Activated CD8-positive, alpha-beta memory T cell treated with anti-CD3 and anti-CD28 coated beads for 1 hour (primary cell): ENCODE data around the gene FRRS1L.

Experiments used
- DNase-seq, 2 donors: peaks; one replicate each; pipeline ENCODE4 v3.0.0-alpha.2; 2020; ENCODE audit warnings: low read depth in 1 of 2; ENCODE audit errors: extremely low read depth in 1 of 2

FRRS1L gene

DNA sequence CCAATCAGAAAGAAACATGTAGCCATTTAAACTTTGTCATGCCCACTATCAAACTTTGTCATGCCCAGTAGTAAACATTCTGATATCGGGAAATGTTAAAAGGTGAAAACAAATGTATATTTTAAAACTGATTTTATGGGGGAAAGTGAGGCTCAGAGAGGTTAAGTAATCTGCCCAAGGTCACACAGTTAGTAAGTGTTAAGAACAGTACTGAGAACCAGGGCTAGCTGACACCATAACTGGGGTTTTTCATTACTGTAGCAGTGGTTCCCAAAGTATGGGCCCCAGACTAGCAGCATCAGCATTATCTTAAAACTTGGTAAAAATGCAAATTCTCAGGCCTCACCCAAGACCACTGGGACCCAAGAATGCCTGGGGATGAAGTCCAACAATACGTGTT lies 9.9 kb upstream of the FRRS1L start:
- DNase-seq, result no peak

DNA sequence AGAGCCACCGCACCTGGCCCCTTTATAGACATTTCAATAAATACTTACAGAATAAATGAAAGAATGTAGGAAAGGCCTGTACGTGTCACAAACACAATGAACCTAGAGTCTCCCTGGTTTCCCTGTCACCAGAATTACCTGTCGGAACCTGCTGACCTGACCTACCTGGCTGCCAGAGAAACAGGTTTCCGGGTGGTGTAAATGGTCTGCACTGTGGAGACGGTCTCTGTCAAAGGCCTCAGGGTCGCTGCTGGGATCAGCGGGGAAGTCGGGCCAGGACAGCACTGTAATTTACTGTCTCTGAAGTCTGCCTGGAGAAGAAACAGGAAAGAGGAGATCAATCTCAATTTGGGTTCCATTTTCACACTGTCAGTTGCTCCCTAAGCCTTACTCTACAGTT lies 9.3 kb upstream of the FRRS1L start:
- DNase-seq, result no peak

DNA sequence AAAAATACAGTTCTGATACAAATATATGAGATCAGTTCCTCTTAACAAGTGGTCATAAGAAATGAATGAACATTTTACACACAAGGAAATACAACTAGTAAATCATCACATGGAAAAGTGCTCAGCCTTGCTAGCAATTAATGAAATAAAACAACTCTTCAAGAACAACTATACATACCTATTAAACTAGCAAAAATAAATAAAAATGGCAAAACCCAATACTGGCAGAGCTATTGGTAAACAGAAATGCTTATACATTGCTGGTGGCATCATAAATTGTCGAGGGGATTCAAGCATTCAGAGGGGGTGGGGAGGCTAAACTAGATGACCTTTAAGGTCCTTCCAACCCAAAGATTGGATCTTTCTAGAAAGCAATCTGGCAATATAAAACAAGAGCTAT lies 5.9 kb upstream of the FRRS1L start:
- no peak for DNase-seq

DNA sequence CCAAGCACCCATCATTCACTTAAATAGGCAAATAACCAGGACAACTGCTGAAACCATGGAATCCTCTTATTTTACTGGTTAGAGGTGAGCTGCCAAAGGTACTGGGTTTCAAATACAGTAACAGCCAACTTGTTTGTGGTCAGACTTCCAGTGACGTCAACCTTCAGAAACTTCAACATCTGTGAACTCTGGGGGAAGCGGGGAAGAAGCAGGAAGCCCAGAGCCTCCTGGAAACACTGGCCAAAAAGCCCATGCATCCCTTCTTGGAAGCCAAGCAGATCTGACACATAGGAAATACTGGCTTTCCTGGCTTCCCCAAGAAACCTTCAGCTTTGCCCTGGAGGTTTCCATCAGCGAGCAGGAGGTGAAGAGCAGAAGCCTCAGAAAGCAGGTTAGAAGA lies 4.9 kb upstream of the FRRS1L start:
- DNase-seq, result no peak

DNA sequence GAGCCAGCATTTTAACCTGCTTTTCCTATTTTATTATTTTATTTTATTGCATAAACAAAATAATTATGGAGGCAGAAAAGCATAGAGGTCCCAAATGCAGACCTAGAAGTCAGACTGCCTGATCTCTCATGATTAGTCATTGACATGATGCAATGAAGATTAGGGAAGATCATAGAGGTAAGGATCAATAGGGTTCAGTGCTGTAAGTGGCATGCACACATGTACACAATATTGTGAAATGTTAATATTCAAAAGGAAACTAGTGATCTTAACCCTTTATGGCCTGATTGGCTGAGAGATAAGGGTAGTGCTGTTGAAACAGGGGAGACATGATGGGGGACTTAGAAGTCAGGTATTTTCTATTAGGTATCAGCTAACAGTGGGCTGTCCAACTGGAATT lies 1.1 kb upstream of the FRRS1L start:
- no peak for DNase-seq

DNA sequence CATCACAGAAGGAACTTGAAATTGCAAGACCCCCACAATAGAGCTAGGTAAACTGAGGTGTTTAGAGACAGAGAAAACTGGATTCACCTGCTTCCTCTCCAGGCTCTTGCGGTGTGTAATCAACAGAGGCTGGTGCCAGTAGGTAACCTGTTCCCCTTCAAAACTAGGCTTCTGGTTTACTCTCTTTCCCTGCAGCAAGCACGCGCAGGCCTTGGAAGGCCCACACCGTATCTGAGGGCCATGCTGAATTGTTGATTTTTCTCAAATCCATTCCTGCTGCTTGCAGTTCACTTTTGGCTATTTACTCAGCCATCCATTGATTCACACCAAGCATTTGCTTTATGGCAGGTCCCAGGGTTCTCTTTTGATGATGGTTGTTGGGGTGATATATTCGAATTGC lies 667 bp upstream of the FRRS1L start:
- no peak for DNase-seq

DNA sequence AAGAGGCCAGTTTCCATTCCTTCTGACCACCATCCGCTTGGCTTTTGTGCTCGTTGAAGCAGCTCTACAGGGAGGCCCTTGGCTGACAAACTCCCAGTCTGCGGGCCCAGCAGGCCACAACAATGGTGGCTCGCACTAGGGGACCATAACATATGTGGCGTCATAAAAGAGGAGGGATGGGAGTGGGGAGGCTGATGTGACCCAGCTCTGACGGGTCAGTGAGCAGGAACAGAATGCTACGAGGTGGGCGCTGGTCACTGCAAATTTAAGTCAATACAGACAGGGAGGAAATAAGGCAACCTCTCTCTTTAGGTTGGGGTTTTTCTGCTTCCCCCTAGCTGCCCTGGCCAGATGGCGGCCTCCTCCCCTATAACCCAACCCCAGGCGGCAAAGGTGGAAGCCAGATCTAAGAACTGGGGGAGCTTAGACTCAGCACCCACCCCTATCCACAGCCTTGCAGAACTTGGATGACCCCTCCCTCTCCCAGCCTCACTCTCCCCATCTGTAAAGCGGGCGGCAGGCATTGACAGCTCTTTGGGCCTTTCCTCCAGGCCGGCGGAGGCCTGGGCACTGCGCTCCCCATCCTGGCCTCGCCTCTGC lies 778 bp downstream of the FRRS1L start:
- no peak for DNase-seq

DNA sequence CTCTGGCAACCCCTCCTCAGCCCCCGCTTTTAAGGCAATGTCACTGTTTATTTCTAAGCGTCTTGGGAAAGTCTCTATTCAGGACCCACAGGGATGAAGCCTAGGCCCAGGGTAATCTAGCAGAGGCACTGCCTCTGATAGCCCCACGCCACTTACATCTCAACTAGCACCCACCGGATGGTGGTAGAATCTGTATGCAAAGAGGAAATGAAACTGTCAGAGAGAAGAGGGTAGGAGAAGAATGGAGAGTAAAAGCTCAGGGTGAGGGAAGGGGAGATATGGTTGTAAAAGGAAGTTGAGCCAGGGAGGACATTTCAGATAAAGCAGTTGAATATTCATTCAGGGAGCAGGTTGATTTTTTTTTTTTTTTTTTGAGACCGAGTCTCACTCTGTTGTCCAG lies 3.0 kb downstream of the FRRS1L start:
- DNase-seq, result no peak

DNA sequence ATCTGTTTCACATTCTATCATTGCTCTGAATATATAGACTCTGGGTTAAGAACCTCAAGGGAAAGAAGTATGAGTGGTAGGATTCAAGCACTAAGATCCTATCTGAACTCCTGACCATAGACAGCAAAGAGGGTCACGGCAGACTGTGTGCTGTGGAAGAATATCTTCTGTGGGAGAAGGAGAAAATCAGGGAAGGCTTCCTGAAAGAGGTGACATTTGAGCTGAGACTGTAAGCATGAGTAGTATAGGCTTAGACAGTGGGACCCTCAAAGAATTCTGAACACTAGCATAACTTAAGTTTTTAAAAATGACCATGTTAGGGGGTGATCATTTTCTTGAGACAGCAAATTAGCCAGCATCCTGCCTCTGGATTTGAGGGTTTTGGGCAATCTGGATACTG lies 3.9 kb downstream of the FRRS1L start:
- no peak for DNase-seq

DNA sequence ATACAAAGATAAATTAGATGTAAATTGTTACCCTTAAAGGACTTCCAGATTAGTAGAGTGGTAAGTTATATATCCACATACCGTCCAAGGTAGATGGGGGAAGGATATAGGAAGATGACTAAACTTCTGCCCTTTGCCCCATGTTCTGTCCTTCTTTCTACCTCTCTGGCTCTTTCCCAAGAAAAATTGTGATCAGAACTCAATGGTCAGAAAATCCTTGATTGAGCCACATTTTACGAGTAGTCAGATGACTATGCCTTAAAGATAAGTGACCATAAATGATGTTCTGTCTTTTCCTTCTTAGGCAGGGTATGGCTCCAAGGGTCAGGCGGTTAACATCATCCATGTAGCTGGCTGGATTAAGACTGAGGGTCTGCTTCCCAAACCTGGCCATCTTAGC lies 4.4 kb downstream of the FRRS1L start:
- no peak for DNase-seq

DNA sequence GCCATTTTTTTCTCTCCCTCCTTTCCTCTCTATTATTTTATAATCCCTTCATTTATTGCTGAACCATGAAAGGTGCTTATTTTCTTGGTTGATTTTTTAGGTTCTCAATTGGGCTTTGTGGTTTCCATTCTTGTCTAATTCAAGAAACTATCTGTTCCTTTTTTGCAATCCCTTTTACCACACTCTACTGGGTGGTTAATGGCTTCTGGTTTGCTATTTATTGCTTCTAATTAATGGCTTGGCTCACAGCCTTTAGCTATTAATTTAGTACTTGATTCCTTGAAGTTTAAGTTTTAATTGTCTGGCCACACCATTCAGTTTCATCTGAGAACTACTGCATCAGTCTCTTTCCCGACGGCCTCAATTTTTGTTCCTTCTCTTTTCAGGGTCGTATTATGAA lies 5.6 kb downstream of the FRRS1L start:
- DNase-seq, result no peak

DNA sequence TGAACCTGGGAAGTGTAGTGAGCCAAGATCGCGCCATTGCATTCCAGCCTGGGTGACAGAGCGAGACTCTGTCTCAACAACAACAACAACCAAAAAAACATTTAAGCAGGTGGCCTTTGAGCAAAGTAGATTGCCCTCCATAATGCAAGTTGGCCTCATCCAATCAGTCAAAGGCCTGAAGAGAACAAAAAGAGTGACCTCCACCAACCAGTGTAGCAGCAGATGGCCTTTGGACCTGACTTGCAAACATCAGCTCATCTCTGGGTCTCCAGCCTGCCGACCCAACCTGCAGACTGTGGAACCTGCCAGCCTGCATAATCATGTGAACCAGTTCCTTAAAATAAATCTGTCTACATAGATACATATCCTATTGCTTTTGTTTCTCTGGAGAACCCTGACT lies 7.5 kb downstream of the FRRS1L start:
- DNase-seq, result no peak

DNA sequence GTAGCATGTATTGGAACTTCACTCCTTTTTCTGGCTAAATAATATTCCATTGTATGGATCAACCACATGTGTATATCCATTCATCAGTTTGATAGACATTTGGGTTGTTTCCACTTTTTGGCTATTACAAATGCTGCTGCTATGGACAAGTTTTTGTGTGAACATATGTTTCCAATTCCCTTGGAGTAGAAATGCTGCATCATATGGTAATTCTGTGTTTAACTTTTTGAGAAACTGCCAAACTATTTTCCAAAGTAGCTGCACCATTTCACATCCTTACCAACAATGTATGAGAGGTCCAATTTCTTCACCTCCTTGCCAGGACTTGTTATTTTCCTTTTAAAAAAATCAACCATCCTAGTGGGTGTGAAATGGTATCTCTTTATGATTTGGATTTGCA lies 8.4 kb downstream of the FRRS1L start:
- no peak for DNase-seq

DNA sequence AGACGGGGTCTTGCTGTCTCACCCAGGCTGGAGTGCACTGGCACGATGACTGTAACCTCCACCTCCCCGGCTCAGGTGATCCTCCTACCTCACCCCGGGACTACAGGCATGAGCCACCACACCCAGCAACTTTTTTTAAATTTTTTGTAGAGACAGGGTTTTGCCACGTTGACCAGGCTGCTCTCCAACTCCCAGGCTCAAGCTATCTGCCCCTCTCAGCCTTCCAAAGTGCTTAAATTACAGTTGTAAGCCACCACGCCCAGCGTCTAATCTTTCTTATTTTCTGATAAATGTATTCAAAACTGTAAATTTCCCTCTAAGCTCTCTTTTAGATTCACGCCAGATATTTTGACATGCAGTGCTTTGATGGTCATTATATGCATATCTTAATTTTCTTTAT lies 10.3 kb downstream of the FRRS1L start:
- DNase-seq, result no peak

DNA sequence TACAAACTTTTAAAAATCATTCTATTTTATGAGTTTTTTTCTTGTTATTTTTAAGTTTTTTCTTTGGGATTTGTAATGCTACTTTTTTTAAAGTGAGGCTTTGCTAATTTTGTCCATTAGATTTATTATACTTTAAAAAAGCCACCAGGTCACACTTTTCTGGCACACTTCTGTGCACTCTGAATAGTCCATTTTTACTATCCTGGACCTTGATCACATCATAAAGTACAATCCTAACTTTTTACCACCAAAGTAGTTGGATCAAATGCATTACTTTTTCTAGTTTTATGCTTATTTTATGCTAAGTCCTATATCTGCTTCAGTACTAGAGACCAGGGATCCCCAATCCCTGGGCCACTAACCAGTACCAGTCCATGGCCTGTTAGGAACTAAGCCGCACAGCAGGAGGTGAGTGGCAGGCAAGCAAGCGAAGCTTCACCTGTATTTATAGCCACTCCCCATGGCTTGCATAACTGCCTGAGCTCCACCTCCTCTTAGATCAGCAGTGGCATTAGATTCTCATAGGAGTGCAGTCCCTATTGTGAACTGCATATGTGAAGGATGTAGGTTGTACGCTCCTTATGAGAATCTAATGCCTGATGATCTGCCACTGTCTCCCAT lies 16.0 kb downstream of the FRRS1L start:
- DNase-seq, result no peak

DNA sequence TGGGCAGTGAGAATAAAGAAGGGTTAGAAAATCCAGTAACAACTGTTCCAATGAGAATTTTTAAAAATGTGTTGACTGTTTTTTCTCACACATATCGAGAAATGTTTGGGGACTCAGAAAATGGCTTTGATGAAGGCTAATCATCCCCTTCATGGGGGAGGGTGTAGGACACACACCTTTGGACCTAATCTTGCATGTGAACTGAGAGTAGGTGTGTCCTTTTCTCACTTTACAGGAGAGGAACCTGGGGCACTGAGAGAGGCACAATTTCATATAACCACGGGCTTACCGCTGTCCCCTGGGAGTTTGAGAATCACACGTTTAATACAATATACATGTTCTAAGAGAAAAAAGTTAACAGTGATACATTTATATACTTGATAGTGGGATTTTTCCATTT lies 17.3 kb downstream of the FRRS1L start:
- no peak for DNase-seq

DNA sequence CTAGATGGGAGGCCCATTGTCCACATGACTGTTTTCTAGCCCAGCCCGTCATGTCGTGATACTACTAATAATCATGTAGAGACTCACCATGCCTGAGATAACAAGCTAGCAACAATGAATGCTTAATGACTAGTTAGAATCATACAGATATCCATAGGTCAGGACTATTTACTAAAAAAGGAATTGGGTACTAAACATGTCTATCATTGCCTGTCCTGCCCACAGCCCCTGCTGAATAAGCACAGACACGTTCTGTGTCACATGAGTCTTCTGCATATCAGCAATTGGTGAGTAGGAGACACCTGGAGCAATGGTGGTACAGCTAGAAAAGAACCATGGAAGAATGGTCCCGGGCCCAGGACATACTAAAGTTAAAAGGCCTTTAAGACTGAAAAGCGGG lies 18.0 kb downstream of the FRRS1L start:
- DNase-seq, result no peak

DNA sequence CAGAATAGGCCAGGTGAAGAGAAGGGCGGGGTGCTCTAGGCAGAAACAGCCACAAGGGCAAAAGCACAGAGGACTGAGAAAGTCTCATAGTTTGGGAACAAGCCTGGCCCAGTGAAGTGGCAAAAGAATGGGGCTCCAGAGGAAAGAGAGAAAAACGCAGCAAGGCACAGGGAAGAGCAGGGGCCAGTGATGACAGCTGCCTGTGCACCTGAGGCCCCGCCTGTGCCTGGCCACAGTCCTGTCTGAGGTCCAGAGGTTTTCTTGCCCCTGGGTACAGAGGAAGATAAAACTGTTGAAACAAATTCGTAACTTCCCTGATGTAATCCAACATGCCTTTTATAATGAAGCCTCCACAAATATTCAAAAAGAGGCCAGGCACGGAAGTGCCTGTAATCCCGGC lies 22.0 kb downstream of the FRRS1L start:
- DNase-seq, result no peak

DNA sequence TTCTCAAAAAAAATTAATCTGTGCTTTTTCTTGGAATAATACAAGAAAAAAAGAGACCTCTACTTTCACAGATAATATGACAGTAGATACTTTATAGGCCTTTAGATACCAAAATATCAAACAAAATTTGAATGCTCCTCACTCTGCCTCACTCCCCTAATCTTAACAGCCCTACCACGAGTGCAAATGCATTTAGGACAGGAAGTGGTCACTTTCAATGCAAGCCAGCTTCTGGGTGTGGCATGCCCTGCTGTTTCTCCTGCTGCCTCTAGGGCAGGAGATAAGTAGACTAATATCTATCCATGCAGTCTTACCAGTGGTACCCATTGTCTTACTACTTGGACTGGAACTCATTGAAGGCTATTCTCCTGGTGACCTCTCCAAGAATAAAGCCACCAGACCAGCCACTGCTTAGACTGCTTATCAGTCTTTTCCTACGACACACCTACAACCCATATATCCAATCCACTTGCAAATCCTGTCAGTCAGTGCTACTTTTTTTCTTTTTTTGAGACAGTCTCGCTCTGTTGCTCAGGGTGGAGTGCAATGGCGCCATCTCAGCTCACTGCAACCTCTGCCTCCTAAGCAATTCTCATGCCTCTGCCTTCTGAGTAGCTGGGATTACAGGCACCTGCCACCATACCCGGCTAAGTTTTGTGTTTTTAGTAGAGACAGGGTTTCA lies 23.0 kb downstream of the FRRS1L start:
- DNase-seq, result no peak

DNA sequence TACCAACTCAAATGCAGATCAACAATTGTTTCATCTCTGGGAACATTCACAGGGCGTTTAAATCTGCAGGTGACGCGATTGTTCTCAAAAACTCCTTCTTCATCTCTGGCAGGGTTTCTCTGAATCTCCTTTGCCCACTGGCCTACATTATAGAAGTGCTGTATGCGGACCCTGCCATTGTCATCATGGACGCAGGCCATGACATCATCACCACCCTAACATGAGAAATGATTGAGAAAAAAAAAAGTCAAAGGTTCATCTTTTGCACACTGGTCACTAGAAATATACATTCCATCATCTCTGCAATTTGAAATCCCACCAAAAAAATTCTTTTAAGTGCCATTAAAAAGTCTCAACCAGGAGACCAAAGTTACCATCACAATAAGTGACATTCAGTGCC lies 25.7 kb downstream of the FRRS1L start:
- no peak for DNase-seq

DNA sequence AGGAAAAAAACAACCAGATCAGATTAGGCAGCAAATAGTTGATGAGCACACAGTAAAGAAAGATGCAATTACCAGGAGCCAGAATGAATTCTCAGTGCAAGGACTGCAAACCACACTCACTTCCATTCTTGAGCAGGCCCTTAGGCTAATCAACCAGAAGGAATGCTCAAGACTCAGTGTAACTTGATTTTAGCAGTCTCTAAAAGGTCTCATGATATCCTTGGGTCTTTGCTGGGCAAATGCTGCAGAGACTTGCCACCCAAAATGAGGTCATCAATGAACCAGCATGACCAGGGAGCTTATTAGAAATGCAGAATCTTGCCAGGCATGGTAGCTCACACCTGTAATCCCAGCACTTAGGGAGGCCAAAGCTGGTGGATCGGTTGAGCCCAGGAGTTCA lies 27.2 kb downstream of the FRRS1L start:
- no peak for DNase-seq

DNA sequence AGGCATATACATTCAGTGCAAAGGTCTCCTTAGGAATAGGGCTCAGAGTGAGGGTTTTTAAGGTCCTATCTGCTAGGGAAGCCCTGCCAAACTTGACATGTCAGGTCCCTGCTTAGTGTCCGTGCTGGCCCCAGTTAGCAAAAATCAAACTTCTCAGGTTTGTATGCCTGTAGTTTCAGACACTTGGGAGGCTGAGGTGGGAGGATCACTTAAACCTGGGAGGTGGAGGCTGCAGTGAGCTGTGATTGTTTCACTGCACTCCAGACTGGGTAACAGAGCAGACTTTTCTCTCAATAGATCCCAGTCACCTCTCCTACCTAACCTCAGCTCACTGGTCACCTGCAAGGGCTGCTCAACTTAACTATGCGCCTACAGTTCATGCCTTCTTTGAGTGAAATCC lies 28.6 kb downstream of the FRRS1L start:
- no peak for DNase-seq

DNA sequence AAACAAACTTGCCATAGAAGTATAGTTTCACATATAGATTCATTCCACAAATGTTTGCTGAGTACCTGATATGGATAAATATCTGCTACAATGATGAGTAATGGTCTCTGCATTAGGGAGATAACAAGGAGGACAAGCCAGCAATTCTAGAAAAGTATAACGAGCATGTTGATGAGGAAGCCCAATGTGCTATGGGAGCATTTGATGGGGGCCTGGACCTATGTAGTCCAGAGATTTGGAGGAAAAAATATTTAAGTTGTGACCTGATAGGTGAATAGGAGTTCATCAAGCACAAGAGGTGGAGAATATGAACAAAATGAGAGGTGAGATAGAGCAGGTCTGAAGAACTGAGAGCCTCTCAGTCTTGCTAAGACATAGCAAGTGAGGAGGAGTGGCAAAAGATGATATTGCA lies 32.9 kb downstream of the FRRS1L start:
- DNase-seq, result no peak
